Stimulated activated naive CD4-positive, alpha-beta T cell treated with Interleukin-2 at 50 U/mL for 16 hours (primary cell): ENCODE data around the gene OR56B1.

Experiments used
- DNase-seq: peaks from one replicate; lab custom pipeline; 2025; lab: John Stamatoyannopoulos, UW

OR56B1 gene

DNA sequence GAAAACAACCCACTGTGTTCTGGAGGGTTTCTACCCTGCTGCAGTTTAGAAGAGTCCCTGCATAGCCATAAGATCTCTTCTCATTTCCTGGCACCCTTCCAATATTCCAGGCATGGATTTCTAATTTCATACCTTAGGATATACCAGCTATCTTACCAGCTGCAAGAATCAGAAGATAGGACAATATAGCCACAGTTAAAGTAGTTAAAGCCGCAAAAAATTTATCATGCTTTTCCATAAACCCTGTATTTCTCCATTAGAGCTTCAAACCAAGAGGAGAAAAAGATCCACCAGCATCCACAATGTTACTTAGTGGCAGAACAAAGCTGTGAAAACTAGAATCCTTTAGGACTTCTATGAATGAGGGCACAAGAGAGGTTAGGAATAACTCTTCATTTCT is 8.6 kb upstream of the OR56B1 start:
- DNase-seq: no peak

DNA sequence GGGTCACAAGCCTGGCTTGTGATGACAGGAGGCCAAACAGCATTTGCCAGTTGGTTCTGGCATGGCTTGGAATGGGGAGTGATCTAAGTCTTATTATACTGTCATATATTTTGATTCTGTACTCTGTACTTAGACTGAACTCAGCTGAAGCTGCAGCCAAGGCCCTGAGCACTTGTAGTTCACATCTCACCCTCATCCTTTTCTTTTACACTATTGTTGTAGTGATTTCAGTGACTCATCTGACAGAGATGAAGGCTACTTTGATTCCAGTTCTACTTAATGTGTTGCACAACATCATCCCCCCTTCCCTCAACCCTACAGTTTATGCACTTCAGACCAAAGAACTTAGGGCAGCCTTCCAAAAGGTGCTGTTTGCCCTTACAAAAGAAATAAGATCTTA is 843 bp downstream of the OR56B1 start:
- DNase-seq: no peak

DNA sequence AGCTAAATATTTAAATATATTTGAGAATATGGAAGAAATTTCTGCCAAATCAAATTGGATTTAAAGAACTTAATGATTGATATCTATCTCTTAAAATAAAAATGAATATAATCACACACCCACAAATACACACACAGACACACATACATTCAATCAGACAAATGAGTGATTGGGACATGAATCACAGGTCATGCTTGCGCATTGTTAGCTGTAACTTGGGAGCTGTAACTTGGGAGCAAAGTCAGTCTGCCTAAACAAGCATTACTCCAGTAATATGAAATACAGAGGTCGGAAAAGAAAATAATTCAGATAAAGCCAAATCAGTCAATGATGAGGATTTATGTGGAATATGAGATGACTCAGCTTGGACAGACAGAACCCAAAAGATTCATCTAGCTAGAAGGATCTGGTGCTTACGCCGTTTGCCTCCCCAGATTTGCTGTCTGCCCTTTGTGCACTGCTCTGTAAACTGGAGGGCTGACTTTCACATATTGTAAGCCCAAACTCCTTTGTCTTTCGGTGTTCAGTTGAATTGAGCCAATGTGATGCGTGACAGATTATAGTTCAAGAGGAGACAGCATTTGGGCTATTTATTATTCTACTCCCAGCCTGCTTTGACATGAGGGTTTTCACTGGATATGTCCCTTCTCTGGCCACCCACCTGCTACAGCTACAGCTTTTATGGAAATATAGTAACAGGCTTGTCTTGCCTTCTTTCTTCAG is 1.6 kb downstream of the OR56B1 start:
- DNase-seq: no peak

DNA sequence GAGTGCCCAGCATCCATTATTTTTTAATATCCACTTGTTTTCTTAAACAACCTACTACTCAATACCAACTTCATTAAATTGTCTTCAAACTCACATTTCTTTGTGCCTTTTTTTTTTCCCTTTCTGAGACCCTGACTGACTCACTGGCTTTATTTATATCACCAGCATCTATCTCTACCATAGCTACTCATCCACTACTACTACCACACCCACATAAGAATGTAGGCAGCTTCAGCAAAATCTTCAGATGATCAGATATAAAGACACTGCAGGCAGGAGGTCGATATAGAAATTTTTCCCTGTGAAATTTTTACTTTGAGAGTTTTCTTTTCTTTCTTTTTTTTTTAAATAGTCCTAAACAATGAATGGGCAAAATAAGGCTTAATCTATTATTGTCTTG is 2.2 kb downstream of the OR56B1 start:
- DNase-seq: no peak

DNA sequence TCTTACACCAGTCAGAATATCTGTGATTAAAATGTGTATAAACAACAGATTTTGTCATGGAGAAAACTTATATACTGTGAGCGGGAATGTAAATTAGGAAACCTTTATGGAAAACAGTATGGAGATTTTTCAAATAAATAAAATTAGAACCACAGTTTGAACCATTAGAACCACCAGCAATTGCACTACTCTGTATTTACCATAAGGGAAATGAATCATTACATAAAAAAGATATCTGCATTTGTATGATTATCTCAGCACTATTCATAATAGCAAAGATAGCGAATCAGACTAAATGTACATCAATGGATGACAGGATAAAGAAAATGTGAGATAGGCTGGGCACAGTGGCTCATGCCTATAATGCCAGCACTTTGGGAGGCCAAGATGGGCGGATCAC is 10.4 kb downstream of the OR56B1 start:
- DNase-seq: no peak

DNA sequence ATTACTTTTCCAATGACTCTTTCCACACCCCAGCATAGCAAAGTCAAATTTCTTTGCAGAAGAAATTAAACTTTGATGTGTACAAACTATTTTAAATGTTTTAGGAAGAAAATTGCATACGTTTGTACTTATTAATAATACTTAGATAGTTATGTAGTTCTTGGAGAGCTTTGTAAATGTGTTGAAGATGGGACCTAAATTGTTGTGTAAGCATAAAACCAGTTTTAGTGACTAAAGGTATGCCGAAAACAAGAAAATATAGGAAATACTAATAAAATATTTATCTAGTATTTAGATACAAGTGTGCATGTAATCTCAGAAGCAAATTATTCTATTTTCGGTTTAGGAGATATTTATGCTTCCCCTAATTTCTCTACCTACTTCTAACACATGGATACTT is 13.6 kb downstream of the OR56B1 start:
- no peak for DNase-seq

DNA sequence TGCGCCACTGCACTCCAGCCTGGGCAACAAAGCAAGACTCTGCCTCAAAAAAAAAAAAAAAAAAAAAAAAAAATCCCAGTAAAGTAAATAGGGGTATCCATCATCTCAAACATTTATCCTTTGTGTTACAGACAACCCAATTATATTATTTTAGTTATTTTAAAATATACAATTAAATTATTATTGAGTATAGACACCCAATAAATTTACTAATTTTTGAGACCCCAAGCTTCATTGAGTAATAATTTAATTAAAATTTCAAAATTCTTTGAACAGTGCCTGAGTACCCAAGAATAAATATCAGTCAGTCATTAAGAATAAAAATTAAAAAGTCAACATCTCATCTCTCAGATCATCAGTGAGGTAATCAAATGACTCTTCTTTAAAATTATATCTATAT is 17.7 kb downstream of the OR56B1 start, which contains the start of gene OR52N4:
Gene OR52N4 (plus strand): TSS at position 301 of the 400 bp plus-strand sequence. CDS start 498 bp downstream, outside the sequence.
- no peak for DNase-seq

DNA sequence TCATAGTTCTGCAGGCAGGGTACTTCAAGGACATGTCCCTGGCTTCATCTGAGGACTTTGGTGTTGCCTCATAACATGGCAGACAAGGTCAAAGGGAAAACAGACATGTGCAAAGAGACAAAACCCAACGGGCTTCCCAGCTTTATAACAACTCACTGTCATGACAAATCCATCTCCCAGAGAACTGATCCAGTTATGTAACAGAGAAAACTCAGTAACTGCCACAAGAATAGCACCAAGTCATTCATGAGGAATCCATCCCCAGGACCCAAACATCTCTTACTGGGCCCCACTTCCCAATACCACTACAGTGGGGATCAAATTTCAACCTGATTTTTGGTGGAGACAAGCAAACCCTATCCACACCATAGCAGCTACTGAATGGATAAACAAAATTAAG is 30.8 kb downstream of the OR56B1 start:
- no peak for DNase-seq

DNA sequence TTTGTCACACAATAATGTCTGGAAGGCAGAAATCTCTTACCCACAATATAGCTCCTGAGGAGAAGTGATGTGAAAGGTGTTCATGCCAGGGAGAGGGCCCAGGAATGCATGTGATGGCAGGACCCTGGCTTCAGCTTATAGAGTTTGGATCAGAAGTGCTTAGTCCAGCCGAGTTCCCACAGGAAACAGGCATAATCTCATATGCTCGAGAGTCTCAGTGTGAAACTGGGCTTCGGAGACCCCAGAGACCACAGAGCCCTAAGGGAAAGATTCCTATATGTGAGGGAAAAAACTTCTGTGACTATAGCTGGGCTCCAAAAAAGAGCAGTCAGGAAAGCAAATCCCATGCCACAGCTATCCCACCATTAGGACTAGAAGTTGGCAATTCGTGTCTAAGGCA is 47.0 kb downstream of the OR56B1 start, which contains the start of gene OR52N5:
Gene OR52N5 (minus strand): TSS at position 101 of the 400 bp plus-strand sequence. CDS start 4,721 bp downstream, outside the sequence.
- no peak for DNase-seq
